Measurements from ENCODE around the gene ZKSCAN3. TPM values are rescaled to one million over a fixed set of nuclear protein-coding genes. Genes with fewer than 3 reads are reported as not detected.
A peak's percentile ranks its signal among the peaks of the same experiment; 100 is the strongest.
"Not testable (repeated sequence)": the region's sequence is repeated elsewhere in the genome, so short reads cannot be mapped to it uniquely, and the experiment has no call there.

ZKSCAN3 gene
- total RNA-seq, 2 donors from 2014 or later, result 2.3 to 3.7 TPM

- Histone ChIP-seq H3K9me3 (no peaks in the 10 kb centered on the region), H3K4me1 (peaks cover 0 to 33% of the 10 kb centered on the region in 2 donors), H3K27me3 (no peaks in the 10 kb centered on the region), H3K27ac (peak overlapping the region; percentile 82 to 84), H3K36me3 (no peaks in the 10 kb centered on the region), H3K4me3 (peak overlapping the region in 1 of 2 donors; percentile 66)
- DNase-seq (ENCODE audit: low spot score), result no peak
- TF ChIP-seq, protein P1, sequence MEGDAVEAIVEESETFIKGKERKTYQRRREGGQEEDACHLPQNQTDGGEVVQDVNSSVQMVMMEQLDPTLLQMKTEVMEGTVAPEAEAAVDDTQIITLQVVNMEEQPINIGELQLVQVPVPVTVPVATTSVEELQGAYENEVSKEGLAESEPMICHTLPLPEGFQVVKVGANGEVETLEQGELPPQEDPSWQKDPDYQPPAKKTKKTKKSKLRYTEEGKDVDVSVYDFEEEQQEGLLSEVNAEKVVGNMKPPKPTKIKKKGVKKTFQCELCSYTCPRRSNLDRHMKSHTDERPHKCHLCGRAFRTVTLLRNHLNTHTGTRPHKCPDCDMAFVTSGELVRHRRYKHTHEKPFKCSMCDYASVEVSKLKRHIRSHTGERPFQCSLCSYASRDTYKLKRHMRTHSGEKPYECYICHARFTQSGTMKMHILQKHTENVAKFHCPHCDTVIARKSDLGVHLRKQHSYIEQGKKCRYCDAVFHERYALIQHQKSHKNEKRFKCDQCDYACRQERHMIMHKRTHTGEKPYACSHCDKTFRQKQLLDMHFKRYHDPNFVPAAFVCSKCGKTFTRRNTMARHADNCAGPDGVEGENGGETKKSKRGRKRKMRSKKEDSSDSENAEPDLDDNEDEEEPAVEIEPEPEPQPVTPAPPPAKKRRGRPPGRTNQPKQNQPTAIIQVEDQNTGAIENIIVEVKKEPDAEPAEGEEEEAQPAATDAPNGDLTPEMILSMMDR (IDR thresholded peaks at IDR 0.05), result no peak
Observed at GRCh38 chr6:28354688-28355554, 5.2 kb downstream of the ZKSCAN3 start.

DNA sequence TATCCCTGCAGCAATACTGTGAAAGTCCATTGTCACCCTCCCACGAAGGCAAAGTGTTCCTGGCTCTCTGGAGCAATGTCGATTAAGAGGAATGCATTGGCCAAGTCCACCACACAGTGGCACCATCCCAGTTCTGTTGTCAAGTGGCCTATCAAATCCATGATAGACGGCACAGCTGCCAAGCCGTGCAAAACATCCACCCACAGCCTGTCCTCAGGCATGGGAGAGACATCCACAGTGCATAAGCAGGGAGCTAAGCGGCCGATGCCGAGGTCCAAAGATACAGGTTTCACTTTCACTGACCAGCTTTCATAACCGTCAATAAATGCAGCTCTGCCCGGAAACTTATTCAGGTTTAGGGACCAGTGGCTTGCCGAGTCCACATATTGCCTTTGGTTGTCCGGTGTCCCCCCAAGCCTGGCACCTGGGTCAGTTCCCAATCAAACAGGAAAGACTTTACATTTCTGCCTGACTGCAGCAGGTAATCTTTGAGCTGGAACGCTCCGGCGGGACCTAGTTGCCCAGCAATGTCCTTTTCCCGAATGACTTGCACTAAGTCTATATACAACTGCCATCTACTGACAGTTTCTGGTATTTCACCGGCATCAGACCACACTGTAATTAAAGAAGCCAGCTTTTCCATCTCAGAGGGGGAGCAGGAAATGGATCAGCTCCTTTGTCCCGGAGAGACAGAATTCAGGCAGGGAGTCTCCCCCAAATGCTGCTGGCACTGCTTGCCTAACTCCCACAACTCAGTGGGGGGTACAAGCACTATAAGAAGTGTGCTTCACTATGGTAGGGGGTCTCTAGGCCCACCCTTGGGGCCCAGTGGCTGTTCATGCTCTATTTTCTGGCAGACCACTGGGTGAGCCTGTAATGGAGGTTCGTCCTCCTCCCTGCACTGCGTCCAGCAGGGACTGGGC is 6.3 kb downstream of the ZKSCAN3 start:
- H3K4me1 ChIP-seq, result peaks cover 0 to 29% of the 10 kb centered on the region in 2 donors
- H3K27ac ChIP-seq, result peak overlapping the region; percentile 82 to 84
- peak; percentile 85 for DNase-seq (ENCODE audit: low spot score)
- peak overlapping the region; percentile 49 to 66 for H3K4me3 ChIP-seq
- no peaks in the 10 kb centered on the region for H3K27me3 ChIP-seq
- TF ChIP-seq, protein P1 (IDR thresholded peaks at IDR 0.05), result peak; percentile 82 to 87
- H3K36me3 ChIP-seq, result no peaks in the 10 kb centered on the region
- H3K9me3 ChIP-seq, result no peaks in the 10 kb centered on the region

DNA sequence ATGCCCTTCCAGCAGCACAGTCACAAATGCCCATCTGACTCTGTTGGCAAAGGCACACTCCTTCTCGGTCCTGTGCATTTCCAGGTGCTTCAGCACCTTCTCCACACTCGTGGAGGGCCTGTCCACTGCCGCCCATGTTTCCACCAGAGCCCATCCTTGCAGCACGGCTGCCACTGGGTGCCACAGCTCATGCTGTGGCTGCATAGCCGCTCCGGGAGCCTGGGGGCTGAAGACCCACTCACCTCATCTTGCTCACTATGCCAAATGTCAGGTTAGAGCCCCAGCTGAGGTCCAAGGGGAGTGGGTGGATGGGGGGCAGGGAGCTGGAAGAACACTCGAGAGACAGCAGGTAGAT is 6.9 kb downstream of the ZKSCAN3 start:
- Histone ChIP-seq H3K27ac (peak overlapping the region; percentile 82 to 84), H3K4me3 (no peak overlapping the region)
- no peak for DNase-seq (ENCODE audit: low spot score)

GRCh38 chr6:28357036-28357435 is 7.3 kb downstream of the ZKSCAN3 start:
- no peak overlapping the region for H3K27ac ChIP-seq
- H3K4me1 ChIP-seq, result peaks cover 0 to 22% of the 10 kb centered on the region in 2 donors
- H3K27me3 ChIP-seq, result no peaks in the 10 kb centered on the region
- H3K36me3 ChIP-seq, result peaks cover under 1% of the 10 kb centered on the region
- TF ChIP-seq, protein P1 (IDR thresholded peaks at IDR 0.05), result no peak
- no peak for DNase-seq (ENCODE audit: low spot score)
- no peak overlapping the region for H3K4me3 ChIP-seq
- H3K9me3 ChIP-seq, result no peaks in the 10 kb centered on the region

More for the DNA sequence above, 6.9 kb downstream of the ZKSCAN3 start:
- Histone ChIP-seq H3K27me3 (no peaks in the 10 kb centered on the region), H3K4me1 (peaks cover 0 to 22% of the 10 kb centered on the region in 2 donors), H3K9me3 (no peaks in the 10 kb centered on the region), H3K36me3 (no peaks in the 10 kb centered on the region)
- TF ChIP-seq, protein P1 (IDR thresholded peaks at IDR 0.05), result no peak

DNA sequence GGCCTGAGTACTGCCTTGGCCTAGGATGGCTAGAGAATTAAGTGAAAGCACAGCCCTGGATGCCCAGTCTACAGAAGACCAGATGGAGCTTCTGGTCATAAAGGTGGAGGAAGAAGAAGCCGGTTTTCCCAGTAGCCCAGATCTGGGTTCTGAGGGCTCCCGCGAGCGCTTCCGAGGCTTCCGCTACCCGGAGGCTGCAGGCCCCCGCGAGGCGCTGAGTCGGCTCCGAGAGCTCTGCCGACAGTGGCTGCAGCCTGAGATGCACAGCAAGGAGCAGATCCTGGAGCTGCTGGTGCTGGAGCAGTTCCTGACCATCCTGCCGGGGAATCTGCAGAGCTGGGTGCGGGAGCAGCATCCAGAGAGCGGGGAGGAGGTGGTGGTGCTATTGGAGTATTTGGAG is 9.8 kb downstream of the ZKSCAN3 start:
- peaks cover 20% of the 10 kb centered on the region for H3K36me3 ChIP-seq

DNA sequence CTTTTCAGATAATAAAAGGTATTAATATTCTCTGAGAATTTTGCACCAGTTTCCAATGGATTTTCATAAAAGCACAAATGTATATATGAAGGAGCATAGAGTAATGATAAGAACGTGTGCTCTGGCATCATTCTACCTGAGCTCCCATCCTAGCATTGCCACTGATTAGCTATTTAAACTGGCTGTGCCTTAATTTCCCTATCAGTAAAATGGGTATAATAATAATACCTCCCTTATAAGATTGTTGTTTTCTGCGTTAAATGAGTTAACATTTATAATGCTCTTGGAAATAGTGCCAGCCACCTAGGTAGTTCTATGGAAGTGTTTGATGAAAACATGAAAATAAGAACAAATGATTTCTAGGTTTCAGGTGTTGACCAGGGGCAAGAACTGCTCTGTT is 11.2 kb downstream of the ZKSCAN3 start:
- TF ChIP-seq, protein P1 (IDR thresholded peaks at IDR 0.05), result no peak
- Histone ChIP-seq H3K27ac (no peak overlapping the region), H3K4me3 (no peak overlapping the region), H3K9me3 (no peaks in the 10 kb centered on the region), H3K4me1 (peaks cover 0 to 6% of the 10 kb centered on the region in 2 donors), H3K36me3 (peaks cover 32% of the 10 kb centered on the region), H3K27me3 (no peaks in the 10 kb centered on the region)
- DNase-seq (ENCODE audit: low spot score), result no peak

More for the DNA sequence above, 9.8 kb downstream of the ZKSCAN3 start:
- H3K9me3 ChIP-seq; H3K4me3 ChIP-seq; H3K27ac ChIP-seq; DNase-seq (ENCODE audit: low spot score); H3K27me3 ChIP-seq: not testable (repeated sequence)
- peaks cover 0 to 17% of the 10 kb centered on the region in 2 donors for H3K4me1 ChIP-seq

DNA sequence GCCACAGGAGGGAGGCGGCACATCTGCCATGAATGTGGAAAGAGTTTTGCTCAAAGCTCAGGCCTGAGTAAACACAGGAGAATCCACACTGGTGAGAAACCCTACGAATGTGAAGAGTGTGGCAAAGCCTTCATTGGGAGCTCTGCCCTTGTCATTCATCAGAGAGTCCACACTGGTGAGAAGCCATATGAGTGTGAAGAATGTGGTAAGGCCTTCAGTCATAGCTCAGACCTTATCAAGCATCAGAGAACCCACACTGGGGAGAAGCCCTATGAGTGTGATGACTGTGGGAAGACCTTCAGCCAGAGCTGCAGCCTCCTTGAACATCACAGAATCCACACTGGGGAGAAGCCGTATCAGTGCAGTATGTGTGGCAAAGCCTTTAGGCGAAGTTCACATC is 15.8 kb downstream of the ZKSCAN3 start:
- H3K4me1 ChIP-seq; H3K4me3 ChIP-seq; DNase-seq (ENCODE audit: low spot score); H3K27me3 ChIP-seq; H3K27ac ChIP-seq; H3K9me3 ChIP-seq: not testable (repeated sequence)
- peaks cover 40% of the 10 kb centered on the region for H3K36me3 ChIP-seq
